HG03097 (cell line): ENCODE measurements around the gene LSM14B.

Source experiments
- ATAC-seq: cut with Tn5 transposase; IDR thresholded peaks from one replicate; pipeline ENCODE4 v1.9.1; 2021; ENCODE audit not compliant: unreplicated experiment, low FRiP score

Gene LSM14B

DNA sequence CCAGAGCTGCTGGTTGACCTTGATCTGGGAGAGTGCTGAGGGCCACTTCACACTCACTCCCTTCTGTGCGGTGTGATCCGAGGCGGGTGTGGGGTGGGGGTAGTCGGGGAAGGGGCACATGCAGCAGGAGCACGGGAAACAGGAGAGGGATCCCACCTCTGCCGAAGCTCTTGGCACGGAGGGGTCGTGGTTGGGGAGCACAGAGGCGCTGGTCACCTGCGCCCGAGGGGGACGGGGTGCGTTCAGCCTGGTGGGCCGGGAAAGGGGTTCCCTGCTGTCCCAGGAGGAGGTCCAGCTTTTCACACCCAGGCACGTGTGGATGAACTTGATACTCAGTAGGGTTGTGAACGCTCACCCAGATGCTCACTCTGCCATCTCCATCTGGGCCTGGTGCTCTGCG is 38.6 kb downstream of the LSM14B start:
- no peak for ATAC-seq

DNA sequence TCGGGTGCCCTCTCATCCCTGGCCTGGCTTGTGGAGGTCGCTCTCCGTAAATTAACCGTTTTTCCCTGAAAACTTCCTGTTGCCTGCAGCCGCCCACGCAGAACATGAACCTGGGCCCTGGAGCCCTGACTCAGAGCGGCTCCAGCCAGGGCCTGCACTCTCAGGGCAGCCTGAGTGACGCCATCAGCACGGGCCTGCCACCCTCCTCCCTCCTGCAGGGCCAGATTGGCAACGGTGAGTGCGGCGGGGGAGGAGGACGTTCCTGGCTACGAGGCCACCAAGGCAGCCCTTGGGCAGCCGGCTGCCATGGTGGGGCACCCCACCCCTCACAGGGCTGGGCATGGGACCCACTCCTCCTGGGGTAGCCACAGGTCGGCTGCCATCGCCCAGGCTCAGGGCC is 39.1 kb downstream of the LSM14B start:
- ATAC-seq = no peak

GRCh38 chr20:62162765-62163484 is 40.6 kb downstream of the LSM14B start:
- no peak for ATAC-seq

- no peak for ATAC-seq
These were observed 41.2 kb downstream of the LSM14B start for GRCh38 chr20:62163485-62163865.

DNA sequence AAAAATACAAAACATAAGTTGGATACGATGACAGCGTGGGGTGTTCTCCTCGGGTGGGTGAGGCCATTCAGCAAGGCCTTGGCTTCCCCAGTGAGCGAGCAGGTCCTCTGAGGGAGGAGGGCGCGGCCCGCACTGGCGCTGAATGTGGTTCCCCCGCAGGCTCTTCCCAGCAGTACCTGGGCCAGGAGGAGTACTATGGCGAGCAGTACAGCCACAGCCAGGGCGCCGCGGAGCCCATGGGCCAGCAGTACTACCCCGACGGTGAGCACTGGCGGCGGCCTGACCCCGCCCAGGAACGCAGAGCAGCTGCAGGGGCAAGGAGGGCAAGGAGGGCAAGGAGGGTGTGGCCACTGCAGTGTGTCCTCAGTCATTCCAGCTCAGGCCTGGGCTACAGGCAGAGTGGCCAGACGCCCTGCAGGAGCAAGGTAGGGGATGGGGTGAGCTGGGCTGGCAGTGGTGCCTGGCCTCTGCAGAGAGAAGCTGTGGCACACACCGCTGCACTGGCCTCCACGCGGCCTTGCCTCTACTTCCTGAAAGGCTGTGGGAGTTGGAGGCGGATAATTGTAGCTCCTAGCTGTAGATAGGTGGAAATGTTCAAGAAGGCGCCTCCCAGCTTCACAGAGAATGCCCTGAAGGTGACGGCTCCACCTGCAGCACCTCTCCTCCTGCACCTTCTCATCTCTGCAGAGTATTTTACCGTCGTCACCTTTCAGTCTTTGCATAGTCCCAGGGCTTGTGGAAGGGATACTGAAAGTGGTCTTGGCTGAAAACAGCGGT is 41.9 kb downstream of the LSM14B start:
- ATAC-seq = no peak

GRCh38 chr20:62164879-62165761 is 42.8 kb downstream of the LSM14B start:
- no peak for ATAC-seq

DNA sequence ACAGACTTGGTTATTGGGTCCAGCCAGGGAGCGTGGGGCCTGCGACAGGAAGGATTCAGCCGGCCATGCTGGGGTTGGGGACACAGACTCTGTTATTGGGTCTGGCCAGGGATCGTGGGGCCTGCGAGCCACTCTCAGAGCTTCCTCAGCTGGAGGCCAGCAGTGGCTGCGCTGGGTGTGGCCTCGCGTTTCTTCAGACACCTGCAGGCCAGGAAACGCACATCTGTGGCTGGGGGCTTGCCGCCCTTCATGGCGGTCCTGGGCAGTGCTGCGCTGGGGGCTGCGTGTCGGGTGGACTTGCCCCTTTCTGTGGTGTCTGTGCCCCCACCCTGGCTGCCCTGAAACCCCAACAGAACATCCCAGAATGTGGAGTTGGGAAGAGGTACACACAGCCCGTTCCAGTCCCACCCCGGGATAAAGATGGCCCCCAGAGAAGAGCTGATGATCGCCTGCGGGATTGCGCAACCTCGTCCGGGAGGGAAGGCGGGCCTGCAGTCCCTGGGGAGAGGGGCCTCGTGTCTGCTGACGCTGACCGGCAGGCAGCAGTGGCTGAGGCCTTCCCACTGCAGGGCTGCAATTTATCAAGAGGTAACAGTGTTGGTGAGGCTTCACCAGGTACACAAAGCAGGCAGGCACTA is 43.6 kb downstream of the LSM14B start:
- no peak for ATAC-seq

- ATAC-seq = no peak
These were observed 45.2 kb downstream of the LSM14B start for GRCh38 chr20:62167474-62167873.

GRCh38 chr20:62168061-62168460 is 45.8 kb downstream of the LSM14B start:
- no peak for ATAC-seq

- no peak for ATAC-seq
These were observed 46.7 kb downstream of the LSM14B start for GRCh38 chr20:62168890-62169435.

DNA sequence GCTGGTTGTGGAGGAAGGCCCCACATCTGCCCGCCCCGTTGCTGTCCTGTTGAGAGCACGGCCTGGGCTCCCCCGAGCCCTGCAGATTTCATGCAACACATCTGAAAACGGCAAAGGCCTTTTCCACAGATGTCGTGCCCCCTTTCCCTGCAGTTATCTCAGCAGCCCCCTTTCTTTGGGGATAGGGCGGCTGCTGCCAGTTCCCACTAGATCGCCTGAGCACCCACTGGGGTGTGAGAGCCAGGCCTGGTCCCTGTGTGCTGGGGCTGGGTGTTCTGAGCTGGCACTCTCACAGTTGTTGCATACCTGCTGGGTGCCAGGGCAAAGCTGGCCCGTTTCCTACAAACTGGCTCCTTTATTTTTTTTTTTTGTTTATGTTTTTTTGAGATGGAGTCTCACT is 48.3 kb downstream of the LSM14B start:
- ATAC-seq = no peak

- ATAC-seq = no peak
These were observed 49.0 kb downstream of the LSM14B start for GRCh38 chr20:62171245-62171644.

- ATAC-seq = no peak
These were observed 50.4 kb downstream of the LSM14B start for GRCh38 chr20:62172666-62173065.

DNA sequence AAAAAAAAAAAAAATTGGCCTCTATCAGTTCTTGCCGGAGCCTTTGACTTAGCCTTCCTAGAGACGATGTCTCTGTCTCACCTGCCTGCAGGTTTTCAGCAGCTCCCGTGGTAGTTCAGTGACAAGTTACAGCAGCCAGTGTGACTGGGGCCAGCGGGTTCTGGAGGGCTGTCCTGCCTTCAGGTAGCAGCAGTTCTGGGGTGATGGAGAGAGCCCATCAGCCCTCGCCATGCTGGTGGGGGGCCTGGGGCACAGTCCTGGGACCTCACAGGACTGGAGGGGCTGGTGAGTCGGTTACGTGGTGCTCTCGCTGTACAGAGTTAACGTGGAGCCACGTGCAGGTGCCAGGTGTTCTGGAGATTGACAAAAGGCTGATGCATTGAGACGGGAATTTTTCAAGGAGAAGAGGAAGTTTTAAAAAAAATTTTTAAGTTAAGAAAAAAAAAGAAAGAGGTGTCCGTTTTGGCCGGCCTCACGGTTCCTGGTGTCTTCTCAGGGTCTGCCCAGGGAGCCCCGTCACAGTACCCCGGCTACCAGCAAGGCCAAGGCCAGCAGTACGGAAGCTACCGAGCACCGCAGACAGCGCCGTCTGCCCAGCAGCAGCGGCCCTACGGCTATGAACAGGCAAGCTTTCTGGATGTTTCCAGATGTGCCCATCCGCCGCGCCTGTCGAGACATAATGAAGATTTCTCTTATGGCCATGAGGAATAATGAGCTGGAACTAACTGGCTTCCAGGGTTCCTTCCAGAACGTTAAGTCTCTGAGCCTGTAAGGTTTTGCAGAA is 51.9 kb downstream of the LSM14B start:
- no peak for ATAC-seq

DNA sequence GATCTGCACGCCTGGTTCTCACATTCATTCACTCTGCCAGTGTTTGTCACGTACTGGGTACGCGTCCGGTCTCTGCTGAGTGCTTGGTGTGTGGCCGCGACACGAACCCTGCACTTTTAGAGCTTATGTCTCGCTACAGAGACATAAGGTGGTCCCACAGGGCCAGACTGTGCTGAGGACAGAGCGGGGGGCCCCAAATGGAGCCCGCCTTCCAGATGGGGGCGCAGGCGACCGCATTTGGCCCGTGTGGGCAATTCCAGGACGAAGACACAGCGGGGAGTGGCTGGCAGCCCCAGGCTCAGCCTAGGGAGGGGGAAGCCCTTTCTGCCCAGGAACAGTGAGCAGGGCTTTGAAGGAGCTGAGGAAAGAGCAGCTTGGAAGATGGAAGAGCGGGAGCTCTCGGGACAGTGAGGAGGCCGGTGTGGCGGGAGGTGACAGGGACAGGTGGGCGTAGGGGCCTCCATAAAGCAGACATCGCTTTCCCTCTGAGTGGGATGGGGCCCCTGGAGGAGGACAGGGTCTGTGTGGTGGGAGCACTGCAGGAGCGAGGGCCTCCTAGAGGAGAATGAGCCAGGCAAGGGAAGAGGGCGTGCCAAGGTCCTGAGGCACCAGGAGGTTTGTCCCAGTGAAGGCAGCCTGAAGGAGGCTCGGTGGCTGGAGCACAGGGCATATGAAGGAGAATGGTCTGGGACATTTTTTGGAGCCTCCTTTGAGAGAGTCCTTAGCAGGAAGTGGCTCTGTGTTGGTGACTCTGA is 52.8 kb downstream of the LSM14B start:
- ATAC-seq = no peak

DNA sequence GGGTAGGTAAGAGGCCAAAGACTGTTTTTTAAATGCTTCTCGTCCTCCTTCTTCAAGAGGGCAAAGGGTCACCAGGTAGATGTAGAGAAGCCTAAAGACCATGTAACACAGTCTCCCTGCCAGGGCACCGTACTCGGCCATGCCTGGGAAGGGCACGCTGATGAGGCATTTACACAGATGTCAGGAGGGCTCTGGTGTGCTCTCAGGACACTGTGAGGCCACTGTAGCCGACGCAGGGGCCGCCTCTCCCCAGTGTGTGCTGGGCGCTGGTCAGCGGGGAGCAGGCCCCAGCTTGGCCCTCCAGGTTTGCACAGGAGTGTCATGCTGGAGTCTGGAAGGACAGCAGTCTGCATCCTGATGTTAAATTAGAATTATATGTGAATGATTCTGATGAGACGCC is 53.4 kb downstream of the LSM14B start:
- no peak for ATAC-seq

DNA sequence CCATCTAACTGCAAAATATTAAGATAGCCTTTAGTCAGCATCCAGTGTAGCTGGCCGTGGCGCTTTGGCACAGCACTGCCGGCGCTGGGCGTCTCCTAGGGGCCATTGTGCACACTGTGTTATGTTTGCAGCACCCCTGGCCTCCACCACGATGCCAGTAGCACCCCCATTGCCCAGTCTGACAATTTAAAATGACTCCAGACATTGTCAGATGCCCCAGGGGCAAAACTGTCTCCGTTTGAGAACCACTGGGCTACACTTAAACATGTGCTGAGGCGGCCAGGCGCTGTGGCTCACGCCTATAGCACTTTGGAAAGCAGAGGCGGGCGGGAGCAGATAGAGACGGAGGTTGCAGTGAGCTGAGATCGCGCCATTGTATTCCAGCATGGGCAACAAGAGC is 54.6 kb downstream of the LSM14B start:
- no peak for ATAC-seq

GRCh38 chr20:62177307-62177706 is 55.0 kb downstream of the LSM14B start:
- no peak for ATAC-seq
